Activated CD8-positive, alpha-beta memory T cell treated with anti-CD3 and anti-CD28 coated beads, Interleukin-2, amount 50 U/mL, for 24 hours (primary cell): ENCODE data around the gene TMEM106C.
"Not testable (repeated sequence)": the region's sequence is repeated elsewhere in the genome, so short reads cannot be mapped to it uniquely, and the experiment has no call there.

Experiments used
- DNase-seq: peaks from one replicate; pipeline ENCODE4 v3.0.0-alpha.2; 2020; ENCODE audit errors: extremely low read depth

Gene TMEM106C

GRCh38 chr12:47949441-47950341 lies 13.7 kb upstream of the TMEM106C start:
- no peak for DNase-seq

DNA sequence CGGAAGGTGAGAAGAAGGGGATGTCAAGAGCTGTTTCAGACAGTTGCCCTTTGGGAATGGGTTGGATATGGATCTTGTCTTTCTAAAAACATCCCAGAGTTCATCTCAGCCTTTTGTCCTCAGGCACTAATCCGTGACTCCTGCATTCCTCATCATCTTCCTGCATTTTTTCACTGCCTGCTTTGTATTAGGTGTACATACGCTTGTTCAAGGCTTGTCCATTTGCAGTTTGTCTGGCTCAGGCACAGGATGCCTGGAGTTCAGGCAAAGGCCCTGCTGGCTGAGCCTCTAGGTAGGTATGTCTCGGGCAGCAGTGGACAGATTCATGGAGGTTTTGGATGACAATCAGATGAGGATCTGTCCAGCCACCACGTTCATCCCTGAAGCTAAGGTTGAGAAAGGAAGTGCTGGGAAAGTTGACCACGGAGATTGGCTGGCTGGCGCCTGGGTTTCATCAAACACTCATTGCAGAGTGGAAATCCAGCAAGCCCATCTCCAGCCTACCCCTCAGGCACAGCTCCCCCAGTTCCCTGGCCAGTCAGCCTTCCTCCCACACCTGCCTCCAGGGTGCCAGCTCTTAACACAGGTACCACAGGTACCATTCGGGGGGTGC lies 12.4 kb upstream of the TMEM106C start:
- DNase-seq: no peak

- no peak for DNase-seq
Observed at GRCh38 chr12:47954058-47954457, 9.3 kb upstream of the TMEM106C start.

GRCh38 chr12:47954467-47955045 lies 8.8 kb upstream of the TMEM106C start:
- DNase-seq: no peak

GRCh38 chr12:47955059-47955458 lies 8.3 kb upstream of the TMEM106C start:
- no peak for DNase-seq

DNA sequence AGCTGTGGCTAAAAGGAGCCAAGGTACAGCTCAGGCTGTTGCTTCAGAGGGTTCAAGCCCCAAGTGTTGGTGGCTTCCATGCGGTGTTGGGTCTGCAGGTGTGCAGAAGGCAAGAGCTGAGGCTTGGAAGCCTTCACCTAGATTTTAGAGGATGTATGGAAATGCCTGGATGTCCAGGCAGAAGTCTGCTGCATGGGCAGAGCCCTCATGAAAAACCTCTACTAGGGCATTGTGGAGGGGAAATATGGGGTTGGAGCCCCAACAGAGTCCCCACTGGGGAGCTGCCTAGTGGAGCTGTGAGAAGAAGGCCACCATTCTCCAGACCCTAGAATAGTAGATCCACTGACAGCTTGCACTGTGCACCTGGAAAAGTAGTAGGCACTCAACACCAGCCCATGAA lies 5.7 kb upstream of the TMEM106C start:
- not testable (repeated sequence) for DNase-seq

- DNase-seq: no peak
Observed at GRCh38 chr12:47962198-47962597, 1.2 kb upstream of the TMEM106C start.

DNA sequence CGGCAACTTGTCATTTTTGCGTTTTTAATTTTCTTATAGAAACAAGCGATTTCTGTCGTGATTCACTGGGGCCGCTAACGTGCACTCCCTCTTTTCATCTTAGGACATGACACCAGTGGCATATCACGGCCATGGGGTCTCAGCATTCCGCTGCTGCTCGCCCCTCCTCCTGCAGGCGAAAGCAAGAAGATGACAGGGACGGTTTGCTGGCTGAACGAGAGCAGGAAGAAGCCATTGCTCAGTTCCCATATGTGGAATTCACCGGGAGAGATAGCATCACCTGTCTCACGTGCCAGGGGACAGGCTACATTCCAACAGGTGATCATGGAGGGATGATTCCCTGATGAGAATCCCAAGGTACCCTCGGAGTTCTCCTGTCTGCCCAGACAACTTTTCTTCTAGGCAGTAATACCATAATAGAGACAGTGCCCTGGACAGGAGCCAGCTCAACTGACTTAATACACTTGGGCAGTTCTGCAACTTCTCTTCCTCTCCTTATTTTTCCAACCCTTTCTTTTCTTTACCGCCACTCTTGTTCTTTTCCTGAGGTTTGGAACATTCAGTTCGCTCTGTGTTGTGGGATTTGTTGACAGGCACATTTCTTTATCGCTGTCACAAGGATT lies 821 bp downstream of the TMEM106C start:
- DNase-seq: no peak

DNA sequence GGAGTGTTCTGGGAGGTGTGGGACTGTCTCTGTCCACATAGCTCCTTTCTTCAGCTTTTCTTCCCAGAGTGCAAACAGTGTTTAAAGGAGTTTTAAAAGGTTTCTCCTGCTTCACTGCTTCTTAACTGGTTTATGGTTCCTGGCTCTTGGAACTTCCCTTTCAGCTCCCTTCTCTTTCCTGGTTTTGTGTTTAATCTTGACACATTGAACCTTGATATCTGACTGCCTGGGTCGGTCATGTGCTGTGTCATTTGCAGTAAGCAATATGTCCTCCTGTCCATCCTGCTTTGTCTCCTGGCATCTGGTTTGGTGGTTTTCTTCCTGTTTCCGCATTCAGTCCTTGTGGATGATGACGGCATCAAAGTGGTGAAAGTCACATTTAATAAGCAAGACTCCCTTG lies 2.2 kb downstream of the TMEM106C start:
- no peak for DNase-seq

GRCh38 chr12:47967461-47968321 lies 4.3 kb downstream of the TMEM106C start:
- DNase-seq: no peak

GRCh38 chr12:47969845-47970244 lies 6.4 kb downstream of the TMEM106C start:
- DNase-seq: no peak

DNA sequence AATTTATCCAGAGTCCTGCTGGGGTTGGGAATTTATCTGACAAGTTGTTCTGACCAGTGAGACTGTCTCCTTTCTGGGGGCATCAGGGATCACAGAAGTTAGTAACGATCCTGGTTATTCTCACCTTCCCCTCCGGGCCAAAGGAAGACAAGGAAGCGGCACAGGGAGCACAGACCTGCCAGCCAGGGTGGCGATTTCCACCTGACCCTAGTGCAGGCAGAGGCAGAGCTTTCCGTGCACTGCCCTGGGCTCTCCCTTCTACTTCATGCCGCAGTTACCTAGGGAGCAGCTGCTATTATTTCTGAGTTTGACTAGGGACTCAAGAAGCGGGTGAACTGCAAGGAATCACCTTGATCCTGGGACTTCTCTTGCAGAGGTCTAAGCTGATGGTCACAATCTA lies 7.4 kb downstream of the TMEM106C start:
- no peak for DNase-seq

- no peak for DNase-seq
Observed at GRCh38 chr12:47972895-47973294, 9.5 kb downstream of the TMEM106C start.

DNA sequence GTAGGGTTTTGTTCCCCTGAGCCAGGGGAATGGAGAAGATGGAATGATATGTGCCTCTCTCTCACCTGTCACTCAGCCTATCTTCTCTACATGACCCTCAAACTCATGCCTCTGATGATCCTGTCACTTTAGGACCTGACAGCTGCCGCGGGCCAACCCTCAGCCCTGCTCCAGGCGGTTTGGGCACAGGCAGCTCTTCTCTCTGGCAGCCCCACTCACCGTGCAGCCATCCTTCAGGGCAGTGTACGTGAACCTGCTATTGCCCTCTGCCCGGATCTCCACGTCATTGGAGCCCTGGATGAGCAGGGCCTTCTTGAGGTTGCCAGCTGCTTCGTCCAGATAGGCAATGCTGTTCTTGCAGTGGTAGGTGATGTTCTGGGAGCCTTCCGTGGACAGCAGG lies 10.5 kb downstream of the TMEM106C start:
- no peak for DNase-seq

DNA sequence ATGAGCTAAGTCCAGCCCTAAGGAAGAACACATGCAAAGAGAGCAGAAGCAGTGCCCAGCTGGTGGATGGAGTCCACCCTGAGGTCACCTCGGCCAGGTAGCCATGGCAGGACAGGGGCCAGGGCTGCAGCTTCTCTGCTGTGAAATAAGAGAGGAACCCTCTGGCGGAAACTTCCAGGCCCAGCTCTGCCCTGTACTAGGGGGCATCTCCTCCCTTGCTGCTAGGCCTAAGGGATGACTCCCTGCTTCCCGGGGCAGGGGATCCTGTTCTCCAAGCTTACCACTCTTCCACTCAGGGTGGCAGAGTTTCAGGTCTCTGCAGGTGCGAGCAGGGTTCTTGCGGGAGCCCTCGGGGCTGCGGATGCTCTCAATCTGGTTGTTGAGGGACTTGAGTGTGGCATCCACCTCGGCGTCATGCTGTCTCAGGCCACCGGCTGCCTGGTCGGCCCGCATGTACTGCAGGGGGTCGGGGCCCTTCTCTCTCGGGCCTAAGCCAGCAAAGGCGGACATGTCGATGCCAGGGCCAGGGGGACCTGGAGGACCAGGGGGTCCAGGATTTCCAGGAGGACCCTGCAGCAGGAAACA lies 11.7 kb downstream of the TMEM106C start:
- DNase-seq: no peak

- DNase-seq: no peak
Observed at GRCh38 chr12:47975816-47976215, 12.4 kb downstream of the TMEM106C start.

DNA sequence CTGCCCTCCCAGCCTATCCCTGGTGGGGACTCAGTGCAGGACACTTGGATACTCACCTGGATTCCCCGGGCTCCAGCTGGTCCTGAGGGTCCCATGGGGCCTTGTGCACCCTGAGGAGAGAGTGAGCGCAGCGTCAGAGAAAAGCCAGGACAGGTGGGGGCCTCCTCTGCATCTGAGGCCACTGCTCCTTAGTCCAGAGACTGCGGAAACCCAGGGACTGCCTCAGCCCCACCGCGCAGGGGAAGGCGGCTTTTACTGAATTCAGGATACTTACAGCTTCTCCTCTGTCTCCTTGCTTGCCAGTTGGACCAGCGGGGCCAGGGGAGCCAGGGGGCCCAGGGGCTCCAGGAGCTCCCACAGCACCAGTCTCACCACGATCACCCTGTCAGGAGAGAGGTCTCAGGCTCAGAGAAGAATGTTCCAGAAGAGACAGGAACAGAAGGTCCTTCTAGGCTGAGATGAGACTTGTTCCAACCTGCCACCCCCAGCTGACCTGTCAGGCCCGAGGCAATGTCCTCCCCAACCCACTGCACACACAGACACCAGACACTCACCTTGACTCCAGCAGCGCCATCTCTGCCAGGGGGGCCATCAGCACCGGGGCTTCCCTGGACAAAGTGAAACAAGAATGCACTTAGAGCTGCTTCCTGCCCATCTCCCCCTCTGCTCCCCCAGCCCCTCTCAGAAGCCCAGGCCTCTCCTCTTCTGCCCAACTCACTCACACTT lies 13.8 kb downstream of the TMEM106C start:
- no peak for DNase-seq

DNA sequence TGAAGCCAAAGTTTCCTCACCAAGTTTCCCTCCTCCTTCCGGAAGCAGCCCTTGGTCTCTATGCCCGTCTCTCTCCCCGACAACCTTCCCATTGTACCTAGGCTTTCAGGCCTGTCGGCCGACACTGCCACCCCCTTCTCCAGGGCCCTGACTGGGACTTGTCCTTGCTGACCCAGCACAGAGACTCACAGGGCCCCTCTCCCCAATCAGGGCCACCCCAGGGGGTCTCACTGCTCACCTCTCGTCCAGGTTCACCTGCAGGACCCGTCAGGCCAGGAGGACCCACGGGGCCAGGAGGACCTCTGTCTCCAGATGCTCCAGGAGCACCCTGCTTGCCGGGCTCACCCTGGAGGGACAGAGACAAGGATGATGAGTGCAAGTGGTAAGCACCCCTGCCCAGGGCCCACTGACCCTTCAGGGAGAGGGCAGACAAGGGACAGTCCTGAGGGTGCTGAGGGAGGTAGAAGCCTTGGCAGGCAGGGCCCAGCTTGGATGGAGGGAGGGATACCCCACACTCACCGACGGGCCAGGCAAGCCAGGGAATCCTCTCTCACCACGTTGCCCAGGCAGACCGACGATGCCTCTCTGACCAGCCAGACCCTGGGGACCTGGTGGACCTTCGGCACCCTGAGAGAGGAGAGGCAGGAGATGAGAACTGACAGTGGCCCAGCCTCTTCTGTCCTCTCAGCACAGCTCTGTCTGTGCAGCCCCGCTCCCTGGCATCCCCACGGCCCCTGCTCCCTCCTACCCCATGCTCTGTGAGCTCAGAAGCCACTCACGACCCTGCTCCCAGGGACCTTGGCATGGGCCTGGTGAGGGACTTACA lies 14.6 kb downstream of the TMEM106C start:
- DNase-seq: no peak

DNA sequence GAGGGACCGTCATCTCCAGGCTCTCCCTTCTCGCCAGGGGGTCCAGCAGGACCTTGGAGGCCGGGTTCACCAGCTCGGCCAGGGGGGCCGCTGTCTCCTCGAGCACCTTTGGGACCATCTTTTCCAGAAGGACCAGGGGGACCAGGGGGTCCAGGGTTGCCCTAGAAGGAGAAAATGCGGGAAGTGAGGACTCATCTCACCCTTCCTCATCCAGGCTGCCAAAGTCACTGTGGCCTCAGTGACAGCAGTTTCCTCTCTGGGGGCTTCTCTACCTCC lies 15.1 kb downstream of the TMEM106C start:
- DNase-seq: no peak

DNA sequence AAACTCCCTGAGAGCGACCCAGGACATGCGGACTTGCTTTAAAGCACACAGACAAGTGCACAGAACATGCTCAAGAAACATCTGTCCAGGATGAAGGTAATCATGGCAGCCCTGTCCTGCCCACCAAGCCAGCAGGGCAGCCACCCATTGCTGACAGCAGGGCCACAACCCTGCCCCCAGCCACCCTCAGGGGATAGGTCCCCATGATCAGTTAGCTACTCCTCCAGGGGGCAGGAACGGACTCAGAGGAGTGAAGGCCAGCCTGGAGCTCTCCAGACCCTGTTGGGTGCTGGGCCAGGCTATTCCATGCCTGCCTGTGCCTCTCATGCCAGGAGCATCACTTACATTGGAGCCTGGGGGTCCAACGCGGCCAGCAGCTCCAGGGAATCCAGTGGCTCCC lies 15.8 kb downstream of the TMEM106C start:
- DNase-seq: no peak
